OCI-M1 (cell line): ENCODE measurements around the gene KIF26A.
"Not testable (repeated sequence)": the region's sequence is repeated elsewhere in the genome, so short reads cannot be mapped to it uniquely, and the experiment has no call there.

Experiments
- DNase-seq: peaks from one replicate; lab custom pipeline; 2025; lab: John Stamatoyannopoulos, UW

KIF26A gene

DNA sequence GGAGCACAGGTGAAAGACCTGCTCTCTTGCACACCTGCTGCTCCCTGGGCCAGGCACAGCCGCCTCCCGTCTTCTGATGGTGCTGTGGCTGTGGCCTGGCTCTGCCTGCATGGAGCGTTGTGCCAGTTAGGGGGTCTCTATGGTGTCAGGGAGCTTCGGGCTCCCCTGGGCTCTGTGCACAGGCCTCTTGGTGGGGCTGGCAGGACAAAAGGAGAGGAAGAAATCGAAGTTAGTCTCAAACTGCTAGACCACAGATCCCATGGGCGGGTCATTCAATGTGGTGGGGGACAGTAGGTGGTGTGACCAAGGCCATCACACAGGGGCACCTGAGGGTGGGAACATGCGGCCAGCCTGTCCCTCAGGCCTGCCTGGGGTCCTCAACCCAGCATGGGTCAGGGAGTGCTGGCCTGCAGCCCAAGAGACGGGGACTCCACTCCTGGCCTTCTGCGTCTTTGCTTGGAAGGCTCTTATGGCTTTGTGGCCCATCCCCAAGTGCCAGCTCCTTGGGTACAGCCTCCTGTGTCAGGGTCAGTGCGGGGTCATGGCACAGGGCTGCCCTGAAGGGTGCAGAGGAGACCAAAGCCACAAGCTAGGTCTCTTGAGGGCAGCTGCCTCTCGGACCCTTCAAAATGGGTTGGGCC is 84.1 kb downstream of the KIF26A start:
- no peak for DNase-seq

GRCh38 chr14:104223101-104224041 is 85.0 kb downstream of the KIF26A start:
- no peak for DNase-seq

DNA sequence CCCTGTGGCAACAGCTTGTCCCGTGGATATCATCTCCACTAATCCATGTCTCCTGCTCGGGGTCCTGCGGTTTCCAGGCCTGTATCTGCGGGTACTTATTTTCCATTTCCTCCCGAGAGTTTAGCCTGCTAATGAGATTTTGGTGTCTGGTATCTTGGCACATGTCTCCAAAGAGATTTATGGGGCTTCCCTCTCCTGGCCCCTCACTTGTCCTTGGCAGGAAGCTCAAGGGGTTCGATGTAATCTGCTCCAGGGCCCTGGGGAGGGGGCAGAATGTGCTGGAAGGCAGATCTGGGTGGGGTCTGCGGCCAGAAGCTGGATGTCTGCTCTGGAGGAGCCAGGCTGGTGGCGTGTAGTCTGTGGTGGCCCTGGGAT is 85.7 kb downstream of the KIF26A start:
- DNase-seq: no peak

DNA sequence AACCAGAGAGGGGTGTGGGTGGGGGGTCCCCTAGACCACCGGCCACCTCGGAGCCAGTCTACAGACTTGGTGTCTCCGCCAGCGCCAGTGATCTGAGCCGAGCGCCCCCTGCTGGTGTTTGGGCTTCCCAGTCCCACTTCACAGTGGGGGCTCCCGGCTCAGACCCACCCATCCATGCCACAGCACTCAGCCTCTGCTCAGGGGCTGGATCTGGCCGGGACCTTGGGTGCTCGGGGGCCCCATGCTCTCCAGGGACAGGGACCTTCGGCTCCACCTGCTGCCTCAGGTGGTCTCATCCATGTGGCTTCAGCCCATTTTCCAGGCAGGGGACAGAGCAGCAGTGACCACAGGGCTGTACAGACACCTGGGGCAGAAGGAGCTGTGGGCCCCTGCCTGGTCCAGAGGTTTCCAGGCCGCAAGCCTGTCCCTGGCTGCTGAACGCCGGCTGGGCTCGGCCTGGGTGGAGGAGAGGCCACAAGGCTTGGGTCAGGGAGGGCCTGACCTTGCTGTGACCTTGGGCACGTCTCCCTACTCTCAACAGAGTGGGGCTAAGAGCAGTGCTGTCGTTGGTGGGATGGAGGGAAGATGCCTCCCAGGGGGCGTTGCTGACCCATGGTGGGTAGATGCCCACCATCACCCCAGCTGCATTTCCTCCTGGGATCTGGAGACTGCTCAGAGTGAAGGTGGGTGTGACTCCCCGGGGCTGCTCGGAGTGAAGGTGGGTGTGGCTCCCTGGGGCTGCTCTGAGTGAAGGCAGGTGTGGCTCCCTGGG is 86.3 kb downstream of the KIF26A start:
- peak; percentile 1 for DNase-seq

DNA sequence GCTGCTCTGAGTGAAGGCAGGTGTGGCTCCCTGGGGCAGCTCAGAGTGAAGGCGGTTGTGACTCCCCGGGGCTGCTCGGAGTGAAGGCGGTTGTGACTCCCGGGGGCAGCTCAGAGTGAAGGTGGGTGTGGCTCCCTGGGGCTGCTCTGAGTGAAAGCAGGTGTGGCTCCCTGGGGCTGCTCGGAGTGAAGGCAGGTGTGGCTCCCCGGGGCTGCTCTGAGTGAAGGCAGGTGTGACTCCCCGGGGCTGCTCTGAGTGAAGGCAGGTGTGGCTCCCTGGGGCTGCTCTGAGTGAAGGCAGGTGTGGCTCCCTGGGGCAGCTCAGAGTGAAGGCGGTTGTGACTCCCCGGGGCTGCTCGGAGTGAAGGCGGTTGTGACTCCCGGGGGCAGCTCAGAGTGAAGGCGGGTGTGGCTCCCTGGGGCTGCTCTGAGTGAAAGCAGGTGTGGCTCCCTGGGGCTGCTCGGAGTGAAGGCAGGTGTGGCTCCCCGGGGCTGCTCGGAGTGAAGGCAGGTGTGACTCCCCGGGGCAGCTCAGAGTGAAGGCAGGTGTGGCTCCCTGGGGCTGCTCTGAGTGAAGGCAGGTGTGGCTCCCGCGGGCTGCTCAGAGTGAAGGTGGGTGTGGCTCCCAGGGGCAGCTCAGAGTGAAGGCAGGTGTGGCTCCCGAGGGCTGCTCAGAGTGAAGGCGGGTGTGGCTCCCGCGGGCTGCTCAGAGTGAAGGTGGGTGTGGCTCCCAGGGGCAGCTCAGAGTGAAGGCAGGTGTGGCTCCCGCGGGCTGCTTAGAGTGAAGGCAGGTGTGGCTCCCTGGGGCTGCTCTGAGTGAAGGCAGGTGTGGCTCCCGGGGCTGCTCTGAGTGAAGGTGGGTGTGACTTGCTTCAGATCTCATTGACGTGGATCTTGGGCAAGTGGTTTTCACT is 87.1 kb downstream of the KIF26A start:
- DNase-seq: not testable (repeated sequence)

DNA sequence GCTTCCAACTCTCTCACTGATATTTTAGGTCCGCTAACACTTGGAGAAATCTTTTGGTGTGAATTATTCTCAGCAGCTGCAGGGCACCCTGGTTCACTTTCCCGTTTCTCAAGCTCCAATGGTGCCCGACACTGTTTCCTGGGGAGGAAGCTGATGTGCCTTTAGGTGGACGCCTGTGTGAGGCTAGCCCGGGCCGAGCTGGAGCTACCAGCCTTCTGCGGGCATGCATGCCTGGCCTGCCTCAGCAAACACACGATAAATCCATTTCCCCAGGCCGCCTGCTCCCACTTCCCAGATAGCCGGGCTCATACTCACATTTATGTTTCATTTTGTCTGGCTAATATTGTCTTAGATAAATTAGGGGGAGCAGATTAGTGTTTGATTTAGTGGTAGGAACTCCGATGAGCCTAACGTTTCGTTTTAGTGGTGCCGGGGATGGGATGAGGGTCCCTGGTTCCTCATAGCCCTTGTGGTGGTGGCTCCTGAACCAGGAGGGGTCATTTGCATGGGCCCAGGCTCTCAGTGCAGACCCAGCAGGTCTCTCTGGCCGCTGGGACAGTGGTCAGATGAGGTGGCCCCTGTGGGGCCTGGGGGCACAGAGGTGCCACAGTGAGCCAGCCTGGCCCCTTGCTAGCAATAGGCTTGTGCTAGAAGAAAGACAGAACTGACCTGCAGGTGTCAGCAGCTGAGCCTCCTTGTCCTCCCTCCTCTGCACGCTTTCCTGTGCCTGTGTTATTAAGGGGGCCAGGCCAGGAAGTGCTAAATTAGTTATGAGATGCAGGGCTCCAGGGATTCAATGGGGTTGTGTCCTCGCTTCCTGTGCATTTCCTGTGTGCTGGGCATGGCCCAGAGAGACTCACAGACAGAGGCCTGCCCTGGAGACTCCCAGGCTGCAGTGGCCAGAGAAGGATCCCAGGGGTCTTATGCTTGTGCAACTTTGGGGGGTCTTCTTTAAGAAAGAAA is 88.3 kb downstream of the KIF26A start:
- DNase-seq: no peak

DNA sequence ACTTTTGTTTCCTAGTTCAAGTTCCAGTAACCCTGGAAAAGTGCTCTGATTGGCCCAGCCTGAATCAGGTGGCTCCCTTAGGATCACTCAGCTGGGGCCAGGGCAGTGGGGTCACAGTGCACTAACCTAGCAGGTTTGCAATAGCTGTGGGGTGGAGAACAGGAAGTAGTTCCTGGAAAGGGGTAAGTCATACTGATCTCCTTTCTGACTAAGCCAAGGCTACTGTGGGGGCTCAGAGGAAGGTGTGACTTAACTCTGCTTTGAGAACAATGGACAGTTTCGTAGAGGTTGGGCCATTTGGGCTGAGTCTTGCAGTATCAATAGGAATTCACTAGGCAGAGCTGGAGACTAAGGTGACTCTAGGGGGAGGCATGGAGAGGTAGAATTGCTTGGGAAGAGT is 89.4 kb downstream of the KIF26A start:
- no peak for DNase-seq

GRCh38 chr14:104228221-104228620 is 89.8 kb downstream of the KIF26A start:
- DNase-seq: no peak

DNA sequence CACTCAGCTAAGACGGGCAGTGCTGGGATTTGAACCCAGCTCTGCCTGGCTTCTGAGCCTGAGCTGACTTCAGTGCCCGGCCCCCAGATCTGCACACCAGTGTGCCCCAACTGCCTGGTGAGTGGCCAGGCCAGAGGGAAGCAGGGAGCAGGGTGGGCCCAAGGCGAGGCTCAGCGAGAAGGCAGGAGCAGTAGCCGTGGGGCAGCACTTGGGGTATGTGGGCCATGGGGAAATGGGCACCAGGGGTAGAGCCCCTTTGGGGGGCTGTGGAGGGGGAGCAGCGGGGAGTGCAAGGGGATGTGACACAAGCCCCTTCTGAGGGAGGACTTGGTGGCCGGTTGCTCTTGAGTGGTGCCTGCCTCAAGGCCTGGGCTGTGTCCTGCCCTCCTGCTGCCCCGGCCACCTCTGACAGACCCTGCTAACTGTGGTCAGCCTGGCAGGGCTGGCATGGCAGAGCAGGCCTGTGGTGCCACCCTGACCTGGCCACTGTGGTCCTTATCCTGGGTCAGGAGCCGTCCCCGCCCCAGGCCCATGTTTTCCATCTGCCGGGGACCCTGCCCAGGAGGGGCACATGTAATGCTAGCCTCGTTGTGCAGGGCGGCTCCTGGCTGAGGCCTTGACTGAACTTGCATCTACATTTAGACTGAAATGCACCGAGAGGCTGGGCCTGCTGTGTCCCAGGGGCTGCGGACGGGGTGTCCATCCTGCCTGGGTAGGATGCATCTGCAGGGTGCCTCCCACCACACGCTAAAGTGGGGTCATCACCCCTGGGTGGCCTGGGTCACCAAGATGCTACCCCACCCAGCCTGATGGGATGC is 90.5 kb downstream of the KIF26A start:
- DNase-seq: no peak

DNA sequence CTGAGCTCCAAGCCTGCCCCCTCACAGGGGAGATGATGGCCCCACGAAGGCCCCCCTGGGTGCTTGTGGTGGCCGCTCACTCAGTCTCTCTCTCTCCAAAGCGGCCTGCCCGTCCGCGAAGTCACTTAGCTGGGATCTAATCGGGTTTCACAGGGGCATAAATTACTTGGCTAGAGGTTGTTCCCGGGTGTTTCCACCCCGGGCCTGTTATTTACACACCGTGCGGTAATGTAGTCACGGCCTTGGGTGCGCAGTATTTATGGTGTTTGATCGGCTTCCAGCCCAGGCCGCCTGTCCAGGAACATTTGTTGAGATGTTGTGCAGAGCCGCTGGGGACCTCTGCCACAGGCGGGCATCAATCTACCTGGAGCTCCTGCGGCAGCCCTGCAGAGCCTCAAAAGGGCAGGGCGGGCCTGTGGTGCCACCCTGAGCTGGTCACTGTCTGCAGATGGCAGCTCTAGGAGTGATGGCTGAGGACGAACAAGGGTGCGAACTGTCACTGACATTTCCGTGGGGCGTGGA is 91.2 kb downstream of the KIF26A start:
- no peak for DNase-seq

- no peak for DNase-seq
These were observed 91.9 kb downstream of the KIF26A start for GRCh38 chr14:104230119-104230815.
